Activated T-helper 9 cell treated with anti-CD3 and anti-CD28 coated beads, Interleukin-2, amount 50 U/mL, for 16 hours (primary cell): ENCODE data around the gene MARCHF2.
"Not testable (repeated sequence)": the region's sequence is repeated elsewhere in the genome, so short reads cannot be mapped to it uniquely, and the experiment has no call there.

Source experiments
- DNase-seq: peaks from one replicate; pipeline ENCODE4 v3.0.0-alpha.2; 2020; ENCODE audit warnings: low read depth

The MARCHF2 gene

GRCh38 chr19:8412783-8413628 is at the start of gene MARCHF2:
Gene MARCHF2 (plus strand): TSS chr19:8413305. CDS start chr19:8421841, 8,536 bp downstream.
- peak; percentile 92 for DNase-seq

GRCh38 chr19:8363803-8364771 is 49.0 kb upstream of the MARCHF2 start, which contains the start of gene ANGPTL4:
Gene ANGPTL4 (plus strand): TSS chr19:8364155. CDS start chr19:8364322, 167 bp downstream.
- DNase-seq, result peak; percentile 36

- no peak for DNase-seq
Observed at GRCh38 chr19:8366121-8366581, 47.0 kb upstream of the MARCHF2 start.

GRCh38 chr19:8366961-8367326 is 46.2 kb upstream of the MARCHF2 start:
- no peak for DNase-seq

GRCh38 chr19:8367327-8368001 is 45.6 kb upstream of the MARCHF2 start:
- DNase-seq, result no peak

- DNase-seq, result no peak
Observed at GRCh38 chr19:8370176-8371010, 42.7 kb upstream of the MARCHF2 start.

GRCh38 chr19:8371011-8371804 is 41.9 kb upstream of the MARCHF2 start:
- no peak for DNase-seq

- DNase-seq, result no peak
Observed at GRCh38 chr19:8373867-8374813, 39.0 kb upstream of the MARCHF2 start.

GRCh38 chr19:8375766-8376165 is 37.3 kb upstream of the MARCHF2 start:
- not testable (repeated sequence) for DNase-seq

- DNase-seq, result not testable (repeated sequence)
Observed at GRCh38 chr19:8376373-8376974, 36.6 kb upstream of the MARCHF2 start.

- DNase-seq, result no peak
Observed at GRCh38 chr19:8377598-8377997, 35.5 kb upstream of the MARCHF2 start.

- not testable (repeated sequence) for DNase-seq
Observed at GRCh38 chr19:8379156-8379891, 33.8 kb upstream of the MARCHF2 start.

GRCh38 chr19:8384569-8384968 is 28.5 kb upstream of the MARCHF2 start:
- DNase-seq, result not testable (repeated sequence)

- not testable (repeated sequence) for DNase-seq
Observed at GRCh38 chr19:8385103-8385502, 28.0 kb upstream of the MARCHF2 start.

- DNase-seq, result not testable (repeated sequence)
Observed at GRCh38 chr19:8385566-8385965, 27.5 kb upstream of the MARCHF2 start.

- DNase-seq, result not testable (repeated sequence)
Observed at GRCh38 chr19:8386419-8386818, 26.7 kb upstream of the MARCHF2 start.

GRCh38 chr19:8386990-8387389 is 26.1 kb upstream of the MARCHF2 start:
- DNase-seq, result no peak
